Fibroblast of skin of right quadriceps (primary cell): Measurements from ENCODE around the gene DEFB124.
"Not testable (repeated sequence)": the region's sequence is repeated elsewhere in the genome, so short reads cannot be mapped to it uniquely, and the experiment has no call there.

Experiments used
- DNase-seq: peaks from one replicate; pipeline ENCODE4 v3.0.0-alpha.2; 2013

DEFB124 gene, protein sequence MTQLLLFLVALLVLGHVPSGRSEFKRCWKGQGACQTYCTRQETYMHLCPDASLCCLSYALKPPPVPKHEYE

DNA sequence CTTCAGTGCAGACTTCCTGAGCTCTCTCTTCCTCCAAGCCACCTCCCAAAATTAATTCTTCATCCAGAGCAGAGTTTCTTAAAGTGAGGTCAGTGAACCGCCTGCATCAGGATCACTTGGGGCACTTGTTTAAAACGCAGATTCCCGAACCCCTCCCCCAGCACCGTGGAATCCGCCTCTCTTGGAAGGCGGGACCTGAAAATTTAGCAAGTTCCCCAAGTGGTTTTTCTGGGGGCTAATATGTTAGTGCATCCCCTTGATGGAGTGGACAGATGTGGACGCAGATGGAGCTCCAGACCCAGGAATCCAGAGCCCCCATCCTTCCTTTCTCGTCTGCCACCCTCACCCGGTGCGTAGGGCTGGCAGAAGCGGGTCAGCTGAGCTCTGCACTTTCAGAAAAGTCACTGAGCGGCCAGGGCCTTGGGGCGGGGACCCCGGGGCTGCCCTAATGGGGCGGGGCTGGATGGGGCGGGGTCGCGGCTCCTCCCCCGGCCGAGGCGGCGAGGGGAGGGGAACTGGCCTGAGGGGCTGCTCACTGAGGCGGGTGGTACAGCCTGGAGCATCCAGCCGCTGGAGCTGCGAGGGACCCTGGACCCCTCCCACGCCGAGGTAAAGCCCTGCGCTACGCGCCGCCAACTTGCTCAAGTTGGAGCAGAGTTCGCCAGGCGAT is at the start of gene DEFB124, which contains the start of gene REM1:
Gene DEFB124, minus strand, starts transcription at position 370 of the 670 bp plus-strand sequence. CDS start 2,114 bp downstream, outside the sequence.
Gene REM1, plus strand, starts transcription at position 531 of the 670 bp plus-strand sequence. CDS start 1,158 bp downstream, outside the sequence.
- no peak for DNase-seq

- DNase-seq: peak; percentile 65
These were observed 48.7 kb upstream of the DEFB124 start for GRCh38 chr20:31523361-31524283.

- no peak for DNase-seq
These were observed 47.8 kb upstream of the DEFB124 start for GRCh38 chr20:31522731-31523130.

DNA sequence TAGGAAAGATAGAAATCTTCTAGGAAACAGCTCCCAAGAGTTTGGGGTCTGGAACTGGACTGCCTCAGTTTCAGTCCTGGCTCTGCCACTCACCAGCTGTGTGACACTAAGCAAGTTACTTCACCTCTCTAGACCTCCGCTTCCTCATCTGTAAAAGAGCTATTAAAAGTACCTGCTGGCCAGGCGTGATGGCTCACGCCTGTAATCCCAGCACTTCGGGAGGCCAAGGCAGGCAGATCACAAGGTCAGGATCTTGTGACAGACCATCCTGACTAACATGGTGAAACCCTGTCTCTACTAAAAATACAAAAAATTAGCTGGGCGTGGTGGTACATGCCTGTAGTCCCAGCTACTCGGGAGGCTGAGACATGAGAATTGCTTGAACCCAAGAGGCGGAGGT is 46.3 kb upstream of the DEFB124 start:
- not testable (repeated sequence) for DNase-seq

- DNase-seq: peak; percentile 42
These were observed 42.4 kb upstream of the DEFB124 start for GRCh38 chr20:31517373-31517772.

- no peak for DNase-seq
These were observed 41.7 kb upstream of the DEFB124 start for GRCh38 chr20:31516651-31517050.

GRCh38 chr20:31516166-31516565 is 41.2 kb upstream of the DEFB124 start:
- no peak for DNase-seq

- DNase-seq: no peak
These were observed 40.8 kb upstream of the DEFB124 start for GRCh38 chr20:31515775-31516107.

GRCh38 chr20:31515072-31515774 is 40.3 kb upstream of the DEFB124 start:
- no peak for DNase-seq

GRCh38 chr20:31514154-31515071 is 39.5 kb upstream of the DEFB124 start, which contains the start of gene HM13:
Gene HM13, plus strand, starts transcription at chr20:31514442. Its CDS starts 110 bp downstream, at chr20:31514552.
- peak; percentile 88 for DNase-seq

DNA sequence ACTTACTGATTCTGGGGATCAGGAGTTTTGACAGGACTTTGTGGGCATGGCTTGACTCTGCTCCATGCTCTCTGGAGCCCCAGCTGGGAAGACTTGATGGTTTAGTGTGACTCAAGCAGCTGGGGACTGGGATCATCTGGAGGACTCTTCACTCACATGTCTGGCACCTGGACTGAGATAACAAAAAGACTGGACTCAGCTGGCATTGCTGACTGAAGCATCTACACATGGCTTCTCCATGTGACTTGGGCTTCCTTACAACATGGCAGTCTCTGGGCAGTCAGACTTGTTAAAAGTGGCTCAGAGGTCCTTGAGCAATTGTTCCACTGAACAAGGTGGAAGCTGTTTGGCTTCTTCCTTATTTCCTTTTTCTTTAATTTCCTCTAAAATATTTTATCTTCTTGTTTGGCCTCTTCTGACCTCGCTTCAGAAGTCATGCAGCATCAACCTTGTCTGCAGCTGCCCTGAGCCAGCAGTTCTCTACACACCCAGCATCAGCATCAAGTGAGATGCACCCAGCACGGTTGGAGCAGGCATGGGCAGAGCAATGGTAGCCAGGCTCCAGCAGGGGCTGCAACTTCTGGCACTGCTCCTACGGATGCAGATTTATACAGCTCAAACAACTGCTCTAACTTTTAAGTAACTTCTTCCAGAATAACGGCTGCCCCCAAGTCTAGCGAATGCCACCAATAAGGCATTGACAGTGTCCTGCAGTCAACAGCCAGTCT is 33.8 kb upstream of the DEFB124 start:
- no peak for DNase-seq

DNA sequence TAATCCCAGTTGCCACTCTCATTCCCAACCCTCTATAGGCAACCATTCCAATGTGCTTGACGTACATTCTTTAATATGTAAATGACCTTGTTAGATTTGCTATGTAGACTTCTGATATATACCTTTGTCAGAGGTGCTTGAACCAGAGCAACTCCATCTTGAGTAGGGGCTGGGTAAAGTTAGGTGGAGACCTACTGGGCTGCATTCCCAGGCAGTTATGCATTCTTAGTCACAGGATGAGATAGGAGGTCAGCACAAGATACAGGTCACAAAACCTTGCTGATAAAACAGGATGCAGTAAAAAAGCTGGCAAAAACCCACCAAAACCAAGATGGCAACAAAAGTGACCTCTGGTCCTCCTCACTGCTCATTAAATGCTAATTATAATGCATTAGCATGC is 31.0 kb upstream of the DEFB124 start:
- DNase-seq: no peak

- peak; percentile 70 for DNase-seq
These were observed 28.2 kb upstream of the DEFB124 start for GRCh38 chr20:31502884-31503673.

GRCh38 chr20:31500527-31500926 is 25.6 kb upstream of the DEFB124 start:
- DNase-seq: no peak

- DNase-seq: peak; percentile 87
These were observed 23.1 kb upstream of the DEFB124 start for GRCh38 chr20:31497838-31498540.

GRCh38 chr20:31496761-31497295 is 21.9 kb upstream of the DEFB124 start:
- DNase-seq: peak; percentile 25

- DNase-seq: peak; percentile 44
These were observed 19.2 kb upstream of the DEFB124 start for GRCh38 chr20:31494131-31494530.

- DNase-seq: no peak
These were observed 15.8 kb upstream of the DEFB124 start for GRCh38 chr20:31490752-31491151.

DNA sequence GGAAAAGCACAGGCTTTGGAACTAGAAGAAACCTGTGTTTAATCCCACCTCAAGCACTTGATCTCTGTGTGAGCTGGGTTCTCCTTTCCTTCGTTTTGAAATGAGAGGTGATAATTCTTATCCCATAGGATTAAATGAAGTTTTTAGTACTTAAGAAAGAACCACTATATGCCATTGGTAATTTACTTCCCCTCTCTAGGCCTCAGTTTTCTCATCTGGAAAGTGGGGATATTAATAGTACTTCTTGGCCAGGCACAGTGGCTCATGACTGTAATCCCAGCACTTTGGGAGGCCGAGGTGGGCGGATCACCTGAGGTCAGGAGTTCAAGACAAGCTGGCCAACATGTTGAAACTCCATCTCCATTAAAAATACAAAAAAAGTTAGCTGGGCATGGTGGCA is 14.2 kb upstream of the DEFB124 start:
- DNase-seq: no peak
